ENCODE data around the gene NEDD9. TPM values are rescaled to one million over a fixed set of nuclear protein-coding genes. Genes with fewer than 3 reads are reported as not detected.

The NEDD9 gene
- total and polyA plus RNA-seq, 3 experiments from 2014 or later = 39.9 to 41.0 (median 40.2) TPM

DNA sequence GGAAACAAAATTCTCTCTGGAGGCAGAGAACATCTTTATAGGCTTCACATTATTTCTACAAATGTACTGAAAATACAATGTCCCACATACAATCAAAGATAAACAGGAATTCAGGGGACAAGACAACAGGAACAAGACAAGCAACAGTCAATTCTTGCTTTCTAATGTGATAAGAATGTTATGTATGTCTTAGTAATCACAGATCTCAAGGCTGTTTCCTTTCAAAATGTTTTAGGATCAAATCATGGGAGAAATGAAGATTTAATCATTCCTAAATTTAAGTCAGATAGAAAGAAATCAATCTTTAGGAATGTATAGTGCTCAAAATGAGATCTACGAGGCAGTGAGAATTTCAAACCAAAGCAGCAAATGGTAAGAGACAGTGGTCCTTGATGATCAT lies 32.1 kb downstream of the NEDD9 start:
- Mint-ChIP-seq H3K27ac (peak overlapping the region; percentile 15 to 87 (median 72)), H3K9me3 (no peaks in the 10 kb centered on the region), H3K27me3 (no peaks in the 10 kb centered on the region), H3K36me3 (peaks cover 19 to 52% (median 23%) of the 10 kb centered on the region in 3 donors), H3K4me1 (peaks cover 55 to 79% (median 76%) of the 10 kb centered on the region in 3 donors), H3K4me3 (no peak overlapping the region)
- POLR2A ChIA-PET = no interaction called here
- no peak overlapping the region for H3K27ac ChIP-seq (ENCODE audit: low read depth, low read length)
- no peak overlapping the region for H3K4me3 ChIP-seq (ENCODE audit: low read length)
- peaks cover 40% of the 10 kb centered on the region for H3K4me1 ChIP-seq (ENCODE audit: insufficient read depth, low read length)
- DNase-seq = no peak
- H3K9me3 ChIP-seq (ENCODE audit: low read length) = no peaks in the 10 kb centered on the region
- peaks cover 4% of the 10 kb centered on the region for H3K36me3 ChIP-seq (ENCODE audit: insufficient read depth, low read length)
- no peaks in the 10 kb centered on the region for H3K27me3 ChIP-seq (ENCODE audit: insufficient read depth, low read length, poor library complexity, severe bottlenecking)
- CTCF ChIA-PET = interaction anchor here (2.7 kb wide), 1 partner anchor 28 kb away, joined by 10 read pairs; no protein-coding TSS in a partner anchor

DNA sequence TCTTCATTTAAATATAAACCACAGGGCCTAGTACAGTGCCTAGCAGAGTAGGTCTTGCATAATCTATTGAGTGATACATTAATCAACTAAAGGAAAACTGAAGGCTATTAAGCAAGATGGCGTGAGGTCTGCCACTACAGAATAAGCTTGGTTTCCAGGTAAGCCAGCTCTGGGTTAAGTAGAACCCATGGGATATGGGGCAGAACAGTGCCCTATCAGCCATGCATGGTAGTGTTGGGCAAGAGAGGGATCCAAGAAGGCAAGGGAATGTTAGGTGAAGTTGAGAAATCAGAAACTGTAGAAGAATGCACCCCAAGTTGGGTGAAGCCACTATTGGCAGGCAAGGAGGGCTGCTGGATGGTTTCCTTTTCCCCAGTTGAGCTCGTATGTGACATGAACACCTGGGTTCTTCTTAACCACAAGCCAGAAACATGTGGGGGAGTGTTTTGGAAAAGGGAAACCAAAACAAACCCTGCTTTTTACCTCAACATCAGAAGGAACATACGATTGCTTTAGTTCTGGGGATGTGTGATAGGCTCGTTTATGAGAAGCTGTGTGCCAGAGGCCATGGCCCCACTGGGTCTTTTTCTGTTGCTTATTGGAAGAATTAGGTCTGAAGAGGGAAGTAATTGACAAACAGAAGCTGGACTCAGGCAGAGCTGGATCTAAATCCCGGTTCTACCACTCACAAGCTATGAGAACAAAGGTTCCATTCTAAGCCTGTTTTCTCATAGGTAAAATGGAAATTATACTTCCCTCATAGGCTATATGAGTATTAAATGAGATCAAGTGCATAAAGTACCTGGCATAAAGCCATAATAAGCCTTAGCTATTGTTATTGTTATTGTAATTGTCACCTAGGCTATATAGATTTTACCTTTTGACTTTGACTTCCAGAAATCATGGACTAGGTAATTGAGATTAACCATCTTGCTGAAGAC lies 33.5 kb downstream of the NEDD9 start:
- Mint-ChIP-seq H3K4me3 (peak overlapping the region; percentile 1 to 85 (median 60)), H3K36me3 (peaks cover 19 to 53% (median 27%) of the 10 kb centered on the region in 3 donors), H3K9me3 (no peaks in the 10 kb centered on the region), H3K27ac (peak overlapping the region; percentile 72 to 97 (median 94)), H3K27me3 (no peaks in the 10 kb centered on the region), H3K4me1 (peaks cover 55 to 78% (median 69%) of the 10 kb centered on the region in 3 donors)
- Histone ChIP-seq H3K4me1 (ENCODE audit: insufficient read depth, low read length) (peaks cover 40% of the 10 kb centered on the region), H3K9me3 (ENCODE audit: low read length) (no peaks in the 10 kb centered on the region), H3K27ac (ENCODE audit: low read depth, low read length) (peak overlapping the region; percentile 48), H3K4me3 (ENCODE audit: low read length) (peak overlapping the region; percentile 17), H3K27me3 (ENCODE audit: insufficient read depth, low read length, poor library complexity, severe bottlenecking) (no peaks in the 10 kb centered on the region), H3K36me3 (ENCODE audit: insufficient read depth, low read length) (peaks cover 4% of the 10 kb centered on the region)
- ChIA-PET POLR2A (interaction anchor here (0.6 to 1.9 kb wide), 3 partner anchors 24 to 118 kb away, joined by 3 to 5 read pairs (median 4); no protein-coding TSS in a partner anchor), CTCF (interaction anchor here (1.1 to 2.7 kb wide), 2 partner anchors 17 to 27 kb away, joined by 3 to 10 read pairs; no protein-coding TSS in a partner anchor)
- peak; percentile 7 to 65 (median 34) for DNase-seq

DNA sequence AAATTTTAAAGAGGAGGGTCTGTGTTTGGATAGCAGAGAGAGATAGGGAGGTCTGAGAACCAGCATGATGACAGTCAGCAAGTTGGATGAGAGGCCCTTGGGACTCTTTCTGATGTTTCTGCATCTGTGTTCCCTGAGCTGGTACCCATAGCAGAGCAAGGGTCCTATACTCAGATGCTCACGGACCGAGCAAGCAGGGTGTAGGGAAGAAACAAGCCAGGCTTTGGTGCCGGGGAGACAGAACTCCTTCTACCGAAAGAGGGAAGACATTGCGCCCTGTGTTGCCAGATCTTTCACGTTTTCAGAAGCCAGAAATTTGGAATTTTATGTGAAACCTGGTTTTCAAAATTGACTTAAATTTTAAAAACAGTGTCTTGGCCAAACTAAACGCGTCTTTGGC lies 34.6 kb downstream of the NEDD9 start:
- peaks cover 4% of the 10 kb centered on the region for H3K36me3 ChIP-seq (ENCODE audit: insufficient read depth, low read length)
- H3K4me3 ChIP-seq (ENCODE audit: low read length) = no peak overlapping the region
- H3K4me1 Mint-ChIP-seq = peaks cover 47 to 67% (median 58%) of the 10 kb centered on the region in 3 donors

DNA sequence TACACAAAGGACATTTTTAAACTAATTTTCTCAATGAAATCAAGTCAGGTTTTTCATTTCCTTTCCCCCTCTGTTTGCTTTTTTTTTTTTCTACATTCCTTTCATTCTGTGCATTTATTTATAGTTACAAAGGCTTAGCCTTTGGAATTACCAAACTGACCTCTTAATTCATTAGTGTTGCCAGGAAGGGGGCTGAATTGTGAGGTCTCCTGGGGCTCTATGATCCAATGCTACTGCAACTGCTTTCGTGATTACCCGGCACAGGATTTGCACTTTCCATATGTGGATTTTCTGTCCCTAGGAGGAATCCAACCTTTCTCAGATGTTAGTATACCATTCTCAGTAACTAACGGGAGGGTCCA lies 35.3 kb downstream of the NEDD9 start:
- H3K4me1 Mint-ChIP-seq = peaks cover 41 to 60% (median 51%) of the 10 kb centered on the region in 3 donors
- H3K9me3 Mint-ChIP-seq = no peaks in the 10 kb centered on the region
- peaks cover 0 to 2% of the 10 kb centered on the region in 2 donors for H3K27me3 Mint-ChIP-seq
- H3K27ac Mint-ChIP-seq = peak overlapping the region in 5 of 8 donors; percentile 4 to 94 (median 82)
- no peaks in the 10 kb centered on the region for H3K9me3 ChIP-seq (ENCODE audit: low read length)
- peaks cover 25% of the 10 kb centered on the region for H3K4me1 ChIP-seq (ENCODE audit: insufficient read depth, low read length)
- CTCF ChIA-PET = no interaction called here
- no peak overlapping the region for H3K4me3 ChIP-seq (ENCODE audit: low read length)
- H3K27me3 ChIP-seq (ENCODE audit: insufficient read depth, low read length, poor library complexity, severe bottlenecking) = no peaks in the 10 kb centered on the region
- POLR2A ChIA-PET = no interaction called here
- H3K36me3 ChIP-seq (ENCODE audit: insufficient read depth, low read length) = peaks cover 4% of the 10 kb centered on the region
- no peak for DNase-seq
- H3K27ac ChIP-seq (ENCODE audit: low read depth, low read length) = no peak overlapping the region
- no peak overlapping the region for H3K4me3 Mint-ChIP-seq
- H3K36me3 Mint-ChIP-seq = peaks cover 23 to 55% (median 25%) of the 10 kb centered on the region in 3 donors

More for the DNA sequence above, 34.6 kb downstream of the NEDD9 start:
- Mint-ChIP-seq H3K36me3 (peaks cover 23 to 51% (median 24%) of the 10 kb centered on the region in 3 donors), H3K4me3 (no peak overlapping the region), H3K9me3 (no peaks in the 10 kb centered on the region), H3K27ac (peak overlapping the region in 5 of 8 donors; percentile 9 to 96 (median 26)), H3K27me3 (peaks cover 0 to 2% of the 10 kb centered on the region in 2 donors)
- no peak for DNase-seq
- Histone ChIP-seq H3K27ac (ENCODE audit: low read depth, low read length) (no peak overlapping the region), H3K4me1 (ENCODE audit: insufficient read depth, low read length) (peaks cover 32% of the 10 kb centered on the region), H3K9me3 (ENCODE audit: low read length) (no peaks in the 10 kb centered on the region), H3K27me3 (ENCODE audit: insufficient read depth, low read length, poor library complexity, severe bottlenecking) (no peaks in the 10 kb centered on the region)
- CTCF ChIA-PET = interaction anchor here (2.7 kb wide), 1 partner anchor 26 kb away, joined by 10 read pairs; no protein-coding TSS in a partner anchor
- POLR2A ChIA-PET = interaction anchor here (1.9 kb wide), 1 partner anchor 25 kb away, joined by 5 read pairs; no protein-coding TSS in a partner anchor

DNA sequence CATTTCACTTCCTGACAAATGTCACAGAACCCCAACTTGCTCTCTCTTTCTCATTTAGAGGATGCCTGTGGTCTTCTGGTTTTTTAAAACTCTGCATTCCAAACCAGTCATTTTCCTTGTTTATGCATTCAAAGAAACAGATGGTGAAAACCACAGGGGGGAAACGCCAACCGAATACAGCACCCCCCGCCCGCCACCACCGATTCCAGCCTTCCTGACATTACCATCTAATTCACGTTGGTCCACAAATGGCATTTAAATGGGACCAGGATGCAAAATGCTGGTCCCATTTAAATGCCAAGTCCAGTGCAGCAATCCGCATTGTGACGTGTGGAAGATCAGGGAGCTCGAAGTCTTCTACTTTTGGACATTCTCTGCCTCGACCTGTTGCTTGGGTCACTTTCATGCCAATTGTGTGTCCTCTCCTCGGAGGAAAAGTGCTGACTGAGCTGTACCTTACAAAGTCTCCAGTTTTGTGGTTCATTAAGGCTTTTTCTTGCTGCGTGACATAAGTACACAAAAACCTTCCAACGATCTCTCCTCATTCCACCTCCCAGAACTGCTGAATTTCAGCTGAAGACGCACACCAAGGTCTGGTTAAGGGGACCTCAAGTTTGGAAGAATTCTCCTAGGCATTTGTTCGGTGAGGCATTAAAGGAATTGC lies 35.8 kb downstream of the NEDD9 start:
- H3K27me3 ChIP-seq (ENCODE audit: insufficient read depth, low read length, poor library complexity, severe bottlenecking) = no peaks in the 10 kb centered on the region
- CTCF ChIA-PET = no interaction called here
- H3K9me3 ChIP-seq (ENCODE audit: low read length) = no peaks in the 10 kb centered on the region
- Mint-ChIP-seq H3K27ac (peak overlapping the region in 5 of 8 donors; percentile 9 to 94 (median 90)), H3K36me3 (peaks cover 21 to 57% (median 23%) of the 10 kb centered on the region in 3 donors), H3K27me3 (peaks cover 0 to 2% of the 10 kb centered on the region in 2 donors), H3K4me3 (no peak overlapping the region), H3K9me3 (no peaks in the 10 kb centered on the region), H3K4me1 (peaks cover 37 to 56% (median 46%) of the 10 kb centered on the region in 3 donors)
- H3K4me3 ChIP-seq (ENCODE audit: low read length) = no peak overlapping the region
- H3K27ac ChIP-seq (ENCODE audit: low read depth, low read length) = no peak overlapping the region
- POLR2A ChIA-PET = no interaction called here
- no peak for DNase-seq
- H3K4me1 ChIP-seq (ENCODE audit: insufficient read depth, low read length) = peaks cover 21% of the 10 kb centered on the region
- H3K36me3 ChIP-seq (ENCODE audit: insufficient read depth, low read length) = peaks cover 6% of the 10 kb centered on the region

DNA sequence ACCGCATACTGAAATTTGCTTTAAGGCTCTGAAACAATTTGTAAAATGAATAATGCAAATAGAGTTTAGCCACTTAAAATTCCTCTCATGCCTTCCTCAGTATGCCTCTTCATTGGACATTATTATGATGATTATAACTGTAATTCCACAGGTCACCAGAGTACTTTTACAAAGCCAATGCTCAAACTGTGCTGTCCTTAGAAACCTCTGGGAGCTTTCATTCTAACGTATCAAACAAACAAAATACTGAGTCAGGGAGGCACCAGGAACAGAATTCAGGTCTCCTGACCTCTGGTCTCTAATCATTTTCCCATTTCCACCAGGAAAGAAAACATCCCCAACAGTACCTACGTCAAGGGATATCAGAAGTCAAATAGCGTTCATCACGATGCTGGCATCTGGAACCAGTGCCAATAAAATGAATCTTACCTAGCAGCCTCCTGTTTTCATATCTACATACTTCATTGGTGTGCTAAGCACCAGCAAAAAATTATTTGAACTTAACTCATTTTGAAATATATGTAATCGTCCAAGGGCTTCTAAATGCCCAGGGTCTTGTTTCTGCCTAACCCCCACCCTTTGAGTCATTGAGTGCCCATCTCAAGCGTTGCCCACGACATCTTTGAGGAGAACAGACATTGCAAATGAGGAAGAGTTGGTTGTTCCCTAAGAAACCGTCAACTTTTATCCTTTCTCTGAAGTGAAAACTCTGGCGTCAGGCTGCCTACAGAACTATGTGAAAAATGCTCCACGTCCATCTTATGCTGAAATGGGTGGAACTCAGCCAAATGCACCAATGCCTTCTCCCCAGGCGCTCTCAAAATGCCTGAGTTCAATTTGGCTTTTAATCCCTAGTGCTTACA lies 37.9 kb downstream of the NEDD9 start:
- Histone ChIP-seq H3K36me3 (ENCODE audit: insufficient read depth, low read length) (peaks cover 23% of the 10 kb centered on the region), H3K27ac (ENCODE audit: low read depth, low read length) (no peak overlapping the region), H3K9me3 (ENCODE audit: low read length) (no peaks in the 10 kb centered on the region), H3K4me1 (ENCODE audit: insufficient read depth, low read length) (peaks cover 10% of the 10 kb centered on the region), H3K27me3 (ENCODE audit: insufficient read depth, low read length, poor library complexity, severe bottlenecking) (no peaks in the 10 kb centered on the region), H3K4me3 (ENCODE audit: low read length) (no peak overlapping the region)
- Mint-ChIP-seq H3K27me3 (peaks cover 0 to 2% of the 10 kb centered on the region in 2 donors), H3K27ac (peak overlapping the region in 4 of 8 donors; percentile 40 to 76 (median 52)), H3K9me3 (no peaks in the 10 kb centered on the region), H3K36me3 (peaks cover 23 to 69% (median 32%) of the 10 kb centered on the region in 3 donors), H3K4me1 (peaks cover 20 to 38% (median 27%) of the 10 kb centered on the region in 3 donors), H3K4me3 (no peak overlapping the region)
- ChIA-PET POLR2A (no interaction called here), CTCF (no interaction called here)
- no peak for DNase-seq

DNA sequence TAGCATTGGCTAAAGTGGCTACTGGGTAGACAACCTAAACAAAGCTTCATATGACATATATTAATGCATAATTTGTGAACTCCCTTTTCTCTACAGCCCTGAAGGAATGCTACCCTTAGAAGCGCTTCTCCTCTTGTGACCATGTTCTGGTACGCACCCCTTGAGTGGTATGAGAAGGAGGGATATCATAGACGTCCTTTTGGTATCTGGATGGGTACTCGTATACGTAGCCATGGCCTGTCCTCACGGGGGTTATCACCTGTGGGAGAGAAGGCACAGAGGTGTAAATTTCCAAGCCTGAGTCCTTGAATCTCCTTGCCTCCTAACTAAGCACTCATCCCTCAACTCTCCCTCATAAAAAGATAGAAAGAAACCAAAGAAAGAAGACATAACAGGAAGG lies 39.0 kb downstream of the NEDD9 start:
- peaks cover 24% of the 10 kb centered on the region for H3K36me3 ChIP-seq (ENCODE audit: insufficient read depth, low read length)

More for the DNA sequence above, 39.0 kb downstream of the NEDD9 start:
- H3K4me1 Mint-ChIP-seq = peaks cover 9 to 27% (median 15%) of the 10 kb centered on the region in 3 donors
- no peaks in the 10 kb centered on the region for H3K9me3 ChIP-seq (ENCODE audit: low read length)
- peaks cover 16 to 75% (median 26%) of the 10 kb centered on the region in 3 donors for H3K36me3 Mint-ChIP-seq
- peaks cover under 1% of the 10 kb centered on the region for H3K4me1 ChIP-seq (ENCODE audit: insufficient read depth, low read length)
- POLR2A ChIA-PET = no interaction called here
- CTCF ChIA-PET = no interaction called here
- no peak for DNase-seq
- no peak overlapping the region for H3K4me3 Mint-ChIP-seq
- H3K27ac Mint-ChIP-seq = peak overlapping the region in 3 of 8 donors; percentile 63 to 80 (median 74)
- H3K27me3 ChIP-seq (ENCODE audit: insufficient read depth, low read length, poor library complexity, severe bottlenecking) = no peaks in the 10 kb centered on the region
- H3K27me3 Mint-ChIP-seq = peaks cover 0 to 2% of the 10 kb centered on the region in 2 donors
- H3K27ac ChIP-seq (ENCODE audit: low read depth, low read length) = no peak overlapping the region
- no peak overlapping the region for H3K4me3 ChIP-seq (ENCODE audit: low read length)
- no peaks in the 10 kb centered on the region for H3K9me3 Mint-ChIP-seq

All from CD8-positive, alpha-beta memory T cell (primary cell).